ENCODE measurements around the gene PAX8. TPM values are rescaled to one million over a fixed set of nuclear protein-coding genes. Genes with fewer than 3 reads are reported as not detected.

The PAX8 gene
- total RNA-seq, 4 donors from 2014 or later = 0.58 to 2.1 (median 1.1) TPM

GRCh38 chr2:113232123-113232522 is 46.6 kb downstream of the PAX8 start:
- Histone ChIP-seq H3K27me3 (no peaks in the 10 kb centered on the region), H3K9me3 (no peaks in the 10 kb centered on the region), H3K4me1 (peaks cover 5 to 8% (median 7%) of the 10 kb centered on the region in 4 donors), H3K36me3 (no peaks in the 10 kb centered on the region), H3K4me3 (no peak overlapping the region), H3K27ac (replicated peaks in 1 of 4) (no peak overlapping the region)
- TF ChIP-seq EP300 (IDR thresholded peaks at IDR 0.05) (no peak), POLR2AphosphoS5 (IDR thresholded peaks at IDR 0.05) (no peak), CTCF (IDR thresholded peaks at IDR 0.05) (no peak), POLR2A (IDR thresholded peaks at IDR 0.05; ENCODE audit: low read depth) (no peak)
- intact Hi-C loops (cut with DNase I) = no loop called here
- WGBS = 88% methylated on average over 3 of the region's 3 CpGs
- no peak for DNase-seq (ENCODE audit: extremely low spot score)

- intact Hi-C loops (cut with DNase I) = no loop called here
Measured at GRCh38 chr2:113231064-113231463, 47.7 kb downstream of the PAX8 start.

GRCh38 chr2:113230531-113230930 is 48.2 kb downstream of the PAX8 start:
- Histone ChIP-seq H3K27me3 (no peaks in the 10 kb centered on the region), H3K27ac (replicated peaks in 1 of 4) (no peak overlapping the region), H3K36me3 (no peaks in the 10 kb centered on the region), H3K4me3 (no peak overlapping the region), H3K4me1 (peaks cover 4 to 7% (median 6%) of the 10 kb centered on the region in 4 donors), H3K9me3 (no peaks in the 10 kb centered on the region)
- TF ChIP-seq CTCF (IDR thresholded peaks at IDR 0.05) (no peak), EP300 (IDR thresholded peaks at IDR 0.05) (no peak), POLR2A (IDR thresholded peaks at IDR 0.05; ENCODE audit: low read depth) (no peak), POLR2AphosphoS5 (IDR thresholded peaks at IDR 0.05) (no peak)
- WGBS = 80% methylated on average over 6 of the region's 6 CpGs
- intact Hi-C loops (cut with DNase I) = no loop called here
- DNase-seq (ENCODE audit: extremely low spot score) = no peak

More at GRCh38 chr2:113231064-113231463, 47.7 kb downstream of the PAX8 start:
- Histone ChIP-seq H3K9me3 (no peaks in the 10 kb centered on the region), H3K4me3 (no peak overlapping the region), H3K27ac (replicated peaks in 1 of 4) (no peak overlapping the region), H3K36me3 (no peaks in the 10 kb centered on the region), H3K27me3 (no peaks in the 10 kb centered on the region), H3K4me1 (peaks cover under 1 to 7% (median 1%) of the 10 kb centered on the region in 4 donors)
- DNase-seq (ENCODE audit: extremely low spot score) = no peak
- TF ChIP-seq POLR2AphosphoS5 (IDR thresholded peaks at IDR 0.05) (no peak), EP300 (IDR thresholded peaks at IDR 0.05) (no peak), POLR2A (IDR thresholded peaks at IDR 0.05; ENCODE audit: low read depth) (no peak), CTCF (IDR thresholded peaks at IDR 0.05) (no peak)
- 84% methylated on average over 3 of the region's 3 CpGs for WGBS

- Histone ChIP-seq H3K27me3 (no peaks in the 10 kb centered on the region), H3K27ac (replicated peaks in 1 of 4) (no peak overlapping the region), H3K4me3 (no peak overlapping the region), H3K36me3 (no peaks in the 10 kb centered on the region), H3K4me1 (peaks cover 4 to 9% (median 7%) of the 10 kb centered on the region in 4 donors), H3K9me3 (no peaks in the 10 kb centered on the region)
- WGBS = 76% methylated on average over 3 of the region's 3 CpGs
- no peak for DNase-seq (ENCODE audit: extremely low spot score)
- TF ChIP-seq CTCF (IDR thresholded peaks at IDR 0.05) = no peak
- no peak for TF ChIP-seq POLR2A (IDR thresholded peaks at IDR 0.05; ENCODE audit: low read depth)
- intact Hi-C loops (cut with DNase I) = no loop called here
Measured at GRCh38 chr2:113229795-113230194, 48.9 kb downstream of the PAX8 start.

GRCh38 chr2:113228991-113229716 is 49.6 kb downstream of the PAX8 start:
- Histone ChIP-seq H3K27me3 (no peaks in the 10 kb centered on the region), H3K4me3 (no peak overlapping the region), H3K9me3 (no peaks in the 10 kb centered on the region), H3K27ac (replicated peaks in 1 of 4) (no peak overlapping the region), H3K4me1 (peaks cover 4 to 9% (median 7%) of the 10 kb centered on the region in 4 donors), H3K36me3 (no peaks in the 10 kb centered on the region)
- TF ChIP-seq POLR2AphosphoS5 (IDR thresholded peaks at IDR 0.05) = no peak
- no peak for TF ChIP-seq EP300 (IDR thresholded peaks at IDR 0.05)
- TF ChIP-seq CTCF (IDR thresholded peaks at IDR 0.05) = no peak
- no peak for TF ChIP-seq POLR2A (IDR thresholded peaks at IDR 0.05; ENCODE audit: low read depth)
- DNase-seq (ENCODE audit: extremely low spot score) = no peak
- intact Hi-C loops (cut with DNase I) = no loop called here
- 60% methylated on average over 3 of the region's 3 CpGs for WGBS
